CD4-positive, alpha-beta T cell treated with Interleukin-17A for 1 hour (primary cell): Measurements from ENCODE around the gene C7.
"Not testable (repeated sequence)": the region's sequence is repeated elsewhere in the genome, so short reads cannot be mapped to it uniquely, and the experiment has no call there.

Experiments used
- DNase-seq: peaks from one replicate; pipeline ENCODE4 v3.0.0-alpha.2; 2020

Gene C7

DNA sequence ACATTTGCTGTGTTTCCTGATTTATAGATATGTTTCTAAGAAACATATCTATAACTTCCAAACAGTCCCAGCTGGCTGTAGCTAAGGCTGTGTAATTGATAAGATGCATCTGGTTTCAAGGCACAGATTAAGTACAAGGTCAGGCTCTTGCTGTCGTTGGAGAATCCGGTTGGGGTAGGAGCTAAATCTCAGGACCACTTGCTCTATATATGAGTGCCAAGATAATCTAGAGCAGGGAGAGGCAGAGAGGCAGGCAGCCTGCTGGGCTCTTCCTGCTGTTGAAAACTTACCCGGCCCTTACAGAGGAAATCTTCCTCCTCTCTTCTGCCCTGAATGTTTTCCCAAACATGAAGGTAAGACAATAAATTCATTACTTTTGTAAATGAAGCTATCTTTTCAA lies at the start of gene C7:
TSS of gene C7 (plus strand) at position 234 of the 400 bp plus-strand sequence. CDS start at position 348, 114 bp downstream.
- DNase-seq: no peak

DNA sequence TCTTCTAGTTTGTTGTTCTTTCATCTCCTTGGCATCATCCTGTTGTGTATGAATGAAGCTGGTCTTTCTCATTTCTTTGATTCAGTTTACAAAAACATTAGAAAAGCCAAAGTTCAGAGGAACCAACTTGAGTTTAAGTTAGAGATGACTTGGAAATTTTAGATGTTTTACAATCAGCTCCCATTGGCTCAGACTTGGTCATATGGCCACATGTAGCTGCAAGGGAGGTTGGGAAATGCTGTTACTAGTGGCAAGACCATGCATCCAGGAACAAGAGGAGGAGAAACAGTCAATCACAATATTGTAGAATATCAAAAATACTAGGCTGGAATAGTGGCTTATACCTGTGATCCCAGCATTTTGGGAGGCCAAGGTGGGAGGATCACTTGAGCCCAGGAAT lies 48.6 kb upstream of the C7 start:
- DNase-seq: no peak

DNA sequence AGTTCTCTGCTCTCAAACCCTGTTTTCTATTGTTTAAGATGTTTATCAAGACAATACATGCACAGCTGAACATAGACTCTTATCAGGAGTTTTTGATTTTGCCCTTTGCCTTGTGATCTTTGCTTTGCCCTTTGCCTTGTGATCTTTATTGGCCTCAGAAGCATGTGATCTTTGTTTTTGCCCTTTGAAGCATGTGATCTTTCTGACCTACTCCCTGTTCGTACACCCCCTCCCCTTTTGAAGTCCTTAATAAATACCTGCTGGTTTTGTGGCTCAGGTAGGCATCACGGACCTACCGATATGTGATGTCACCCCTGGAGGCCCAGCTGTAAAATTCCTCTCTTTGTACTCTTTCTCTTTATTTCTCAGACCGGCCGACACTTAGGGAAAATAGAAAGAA lies 44.3 kb upstream of the C7 start:
- not testable (repeated sequence) for DNase-seq

DNA sequence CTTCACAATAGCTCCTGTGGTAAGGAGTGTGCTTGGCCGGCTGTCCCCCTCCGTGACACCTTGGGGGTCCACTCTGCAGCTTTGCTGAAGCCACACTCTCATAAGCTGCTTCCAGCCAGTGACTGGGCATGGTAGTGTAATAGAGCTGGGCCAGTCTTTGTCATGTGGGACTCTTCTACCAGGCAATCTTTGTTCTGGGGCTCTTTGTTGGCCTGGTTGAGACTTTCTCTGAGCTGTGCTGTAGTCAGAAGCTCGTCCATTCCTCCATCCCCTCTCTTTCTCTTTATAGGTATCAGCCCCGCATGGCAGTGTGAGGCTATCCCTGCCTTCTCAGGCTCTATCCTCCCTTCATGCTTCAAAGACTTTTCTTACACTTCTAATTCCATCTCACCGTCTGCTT lies 42.5 kb upstream of the C7 start:
- no peak for DNase-seq

DNA sequence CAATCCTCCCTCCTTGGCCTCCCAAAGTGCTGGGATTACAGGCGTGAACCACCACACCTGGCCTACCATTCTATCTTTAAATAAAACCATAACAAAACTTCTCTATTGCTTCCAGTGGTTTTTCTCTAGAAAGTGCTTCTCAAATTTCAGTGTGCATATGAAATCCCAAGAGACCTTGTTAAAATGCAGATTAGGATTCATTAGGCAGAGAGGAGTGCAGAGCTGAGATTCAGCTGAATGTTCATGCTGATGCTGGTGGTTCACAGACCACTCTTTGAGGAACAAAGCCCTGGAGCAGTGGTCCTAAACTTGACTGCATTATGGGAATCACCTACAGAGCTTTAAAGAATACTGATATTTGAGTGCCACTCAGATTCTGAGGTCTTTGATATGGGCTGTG lies 39.9 kb upstream of the C7 start:
- DNase-seq: no peak

DNA sequence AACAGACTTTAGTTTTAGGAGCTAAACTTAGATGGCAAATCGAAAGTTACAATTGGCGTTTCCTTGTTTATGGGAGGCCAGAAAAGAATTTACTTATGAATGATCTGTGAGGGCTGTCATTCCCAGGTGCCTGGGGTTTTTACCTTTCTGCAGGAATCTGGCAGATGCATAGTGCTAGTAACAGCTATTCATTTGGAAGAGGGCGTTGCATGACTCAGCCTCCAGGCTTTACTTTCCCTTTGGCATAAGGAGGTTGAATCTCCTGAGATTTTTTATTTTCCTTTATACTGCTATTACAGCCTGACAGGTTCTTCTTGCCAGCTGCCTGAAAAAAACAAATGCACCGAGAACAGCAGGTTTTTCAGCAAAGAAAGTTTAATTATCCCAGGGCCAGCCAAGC lies 38.1 kb upstream of the C7 start:
- DNase-seq: no peak

DNA sequence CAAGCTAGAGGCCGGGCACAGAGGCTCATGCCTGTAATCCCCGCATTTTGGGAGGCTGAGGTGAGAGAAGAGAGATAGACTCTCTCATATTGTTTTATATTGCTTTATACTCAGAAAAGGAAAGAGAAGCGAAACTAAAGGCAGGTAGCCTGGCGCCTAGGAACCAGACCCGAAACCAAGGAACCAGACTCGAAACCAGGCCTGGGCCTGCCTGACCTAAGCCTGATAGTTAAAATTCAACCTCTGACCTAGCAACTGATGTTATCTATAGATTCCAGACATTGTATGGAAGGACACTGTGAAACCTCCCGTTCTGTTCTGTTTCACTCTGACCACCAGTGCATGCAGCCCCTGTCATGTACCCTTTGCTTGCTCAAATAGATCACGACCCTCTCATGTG lies 37.0 kb upstream of the C7 start:
- DNase-seq: not testable (repeated sequence)

DNA sequence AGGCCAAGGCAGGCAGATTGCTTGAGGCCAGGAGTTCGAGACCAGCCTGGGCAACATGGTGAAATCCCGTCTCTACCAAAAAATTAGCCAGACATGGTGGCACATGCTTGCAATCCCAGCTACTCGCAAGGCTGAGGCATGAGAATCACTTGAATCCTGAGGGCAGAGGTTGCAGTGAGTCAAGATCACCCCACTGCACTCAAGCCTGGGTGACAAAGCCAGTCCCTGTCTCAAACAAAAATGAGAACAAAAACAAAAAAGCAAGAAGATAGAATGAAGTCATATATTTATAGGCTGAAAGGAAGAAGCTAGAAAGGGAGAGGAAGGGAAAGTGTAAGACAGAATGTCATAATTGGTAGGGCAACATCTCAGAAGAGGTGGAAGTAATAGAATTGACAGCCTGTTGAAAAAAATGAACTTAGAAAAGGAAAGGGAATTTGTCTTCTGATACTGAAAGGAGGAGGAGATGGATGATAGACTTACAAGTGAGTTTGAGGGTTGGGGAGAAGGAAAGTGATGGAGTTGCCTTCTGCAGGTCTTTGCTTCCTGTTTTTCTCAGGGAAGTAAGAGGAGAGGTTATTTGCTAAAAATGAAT lies 35.9 kb upstream of the C7 start:
- DNase-seq: no peak

DNA sequence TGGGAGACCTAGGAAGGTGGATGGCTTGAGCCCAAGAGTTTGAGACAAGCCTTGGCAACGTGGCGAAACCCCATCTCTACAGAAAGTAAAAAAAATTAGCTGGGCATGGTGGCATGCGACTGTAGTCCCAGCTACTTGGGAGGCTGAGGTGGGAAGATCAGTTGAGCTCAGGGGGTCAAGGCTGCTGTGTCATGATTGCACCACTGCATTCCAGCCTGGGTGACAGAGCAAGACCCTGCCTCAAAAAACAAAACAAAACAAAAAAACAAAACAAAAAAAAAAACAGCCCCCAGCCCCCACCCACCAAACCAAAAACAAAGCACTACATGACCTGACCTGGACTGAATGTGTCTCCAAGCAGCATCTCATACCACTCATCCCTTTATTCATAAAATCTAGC lies 33.3 kb upstream of the C7 start:
- DNase-seq: no peak

DNA sequence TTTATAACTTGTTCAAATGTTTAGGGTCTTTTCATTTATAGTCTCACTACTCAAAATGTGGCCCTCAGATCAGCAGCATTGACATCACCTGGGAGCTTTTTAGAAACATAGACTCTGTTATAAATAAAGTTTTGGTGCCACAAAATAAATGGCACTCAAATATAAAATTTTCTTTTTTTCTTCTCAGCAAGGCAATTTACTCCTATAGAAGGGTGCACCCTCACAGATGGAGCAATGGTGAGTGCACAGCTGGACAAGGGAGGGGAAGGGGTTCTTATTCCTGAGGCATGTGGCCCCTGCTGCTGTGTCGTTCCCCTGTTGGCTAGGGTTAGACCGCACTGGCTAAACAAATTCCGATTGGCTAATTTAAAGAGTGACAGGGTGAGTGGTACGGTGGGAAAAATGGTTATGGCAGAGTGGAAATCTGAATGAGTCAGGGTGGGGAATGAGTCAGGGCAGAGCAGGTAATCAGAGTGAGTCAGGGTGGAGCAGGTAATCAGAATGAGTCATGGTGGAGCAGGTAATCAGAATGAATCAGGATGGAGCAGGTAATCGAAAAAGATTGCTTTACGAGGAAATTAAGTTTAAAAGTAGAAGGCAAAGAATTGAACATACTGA lies 31.8 kb upstream of the C7 start:
- no peak for DNase-seq

DNA sequence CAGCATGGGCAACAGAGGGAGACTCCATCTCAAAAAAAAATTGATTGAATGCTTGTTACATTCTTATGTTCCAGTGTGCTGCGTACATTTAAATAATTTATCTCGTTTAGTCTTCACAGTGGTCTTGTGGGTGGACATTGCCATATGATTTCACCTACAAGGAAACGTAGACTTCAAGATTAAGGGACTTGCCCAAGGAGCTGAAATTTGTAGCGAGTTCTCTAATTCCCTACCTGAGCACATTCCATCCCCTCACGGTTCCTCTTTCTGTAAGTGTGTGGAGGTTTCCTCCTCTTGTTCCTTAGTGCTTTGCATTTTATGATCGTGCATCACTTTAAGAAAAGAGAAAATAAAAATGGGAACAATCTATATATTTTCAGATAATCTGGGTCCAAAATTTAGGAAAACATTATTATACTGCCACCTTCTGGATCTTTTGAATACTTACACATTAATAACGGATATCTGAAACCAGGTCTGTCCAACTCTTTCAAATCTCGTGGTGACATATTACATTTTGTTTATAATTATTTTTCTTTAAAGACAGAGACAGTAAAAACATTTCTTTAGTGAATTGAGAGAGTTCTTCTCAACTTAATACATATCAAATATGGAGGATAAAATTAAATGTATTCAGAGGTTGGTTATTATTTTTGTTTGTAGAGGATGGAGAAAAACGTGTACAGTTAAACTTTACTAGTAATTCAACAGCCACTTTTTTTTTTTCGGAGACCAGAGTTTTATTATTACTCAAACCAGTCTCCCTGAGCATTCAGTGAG lies 29.9 kb upstream of the C7 start:
- DNase-seq: peak; percentile 39

DNA sequence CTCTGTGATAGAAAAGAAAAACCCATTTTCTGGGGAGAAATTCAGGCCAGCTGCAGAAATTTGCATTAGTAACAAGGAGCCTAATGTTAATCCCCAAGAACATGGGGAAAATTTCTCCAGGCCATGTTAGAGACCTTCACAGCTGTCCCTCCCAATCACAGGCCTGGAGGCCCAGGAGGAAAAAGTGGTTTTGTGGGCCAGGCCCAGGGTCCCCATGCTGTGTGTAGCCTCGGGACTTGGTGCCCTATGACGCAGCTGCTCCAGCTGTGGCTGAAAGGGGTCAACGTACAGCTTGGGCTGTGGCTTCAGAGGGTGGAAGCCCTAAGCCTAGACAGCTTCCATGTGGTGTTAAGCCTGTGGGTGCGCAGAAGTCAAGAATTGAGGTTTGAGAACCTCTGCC lies 27.0 kb upstream of the C7 start:
- DNase-seq: no peak

DNA sequence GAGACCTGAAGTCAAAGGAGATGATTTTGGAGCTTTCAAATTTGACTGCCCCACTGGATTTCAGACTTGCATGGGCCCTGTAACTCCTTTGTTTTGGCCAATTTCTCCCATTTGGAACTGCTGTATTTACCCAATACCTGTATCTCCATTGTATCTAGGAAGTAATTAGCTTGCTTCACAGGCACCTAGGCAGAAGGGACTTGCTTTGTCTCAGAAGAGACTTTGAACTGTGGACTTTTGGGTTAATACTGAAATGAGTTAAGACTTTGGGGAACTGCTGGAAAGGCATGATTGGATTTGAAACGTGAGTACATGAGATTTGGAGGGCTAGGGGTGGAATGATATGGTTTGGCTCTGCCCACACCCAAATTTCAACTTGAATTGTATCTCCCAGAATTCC lies 26.2 kb upstream of the C7 start:
- DNase-seq: not testable (repeated sequence)

DNA sequence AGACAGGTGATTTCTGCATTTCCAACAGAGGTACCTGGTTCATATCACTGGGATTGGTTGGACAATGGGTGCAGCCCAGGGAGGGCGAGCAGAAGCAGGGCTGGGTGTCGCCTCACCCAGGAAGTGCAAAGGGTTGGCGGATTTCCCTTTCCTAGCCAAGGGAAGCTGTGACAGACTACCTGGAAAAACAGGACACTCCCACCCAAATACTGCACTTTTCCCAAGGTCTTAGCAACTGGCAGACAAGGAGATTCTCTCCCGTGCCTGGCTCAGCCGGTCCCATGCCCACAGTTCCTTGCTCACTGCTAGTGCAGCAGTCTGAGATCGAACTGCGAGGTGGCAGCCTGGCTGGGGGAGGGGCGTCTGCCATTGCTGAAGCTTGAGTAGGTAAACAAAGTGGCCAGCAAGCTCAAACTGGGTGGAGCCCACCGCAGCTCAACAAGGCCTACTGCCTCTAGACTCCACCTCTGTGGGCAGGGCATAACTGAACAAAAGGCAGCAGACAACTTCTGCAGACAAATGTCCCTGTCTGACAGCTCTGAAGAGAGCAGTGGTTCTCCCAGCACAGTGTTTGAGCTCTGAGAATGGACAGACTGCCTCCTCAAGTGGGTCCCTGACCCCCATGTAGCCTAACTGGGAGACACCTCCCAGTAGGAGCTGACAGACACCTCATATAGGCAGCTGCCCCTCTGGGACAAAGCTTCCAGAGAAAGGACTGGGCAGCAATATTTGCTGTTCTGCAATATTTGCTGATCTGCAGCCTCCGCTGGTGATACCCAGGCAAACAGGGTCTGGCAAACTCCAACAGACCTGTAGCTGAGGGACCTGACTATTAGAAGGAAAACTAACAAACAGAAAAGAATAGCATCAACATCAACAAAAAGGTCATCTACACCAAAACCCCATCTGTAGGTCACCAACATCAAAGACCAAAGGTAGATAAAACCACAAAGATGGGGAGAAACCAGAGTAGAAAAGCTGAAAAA lies 13.6 kb upstream of the C7 start:
- DNase-seq: not testable (repeated sequence)

DNA sequence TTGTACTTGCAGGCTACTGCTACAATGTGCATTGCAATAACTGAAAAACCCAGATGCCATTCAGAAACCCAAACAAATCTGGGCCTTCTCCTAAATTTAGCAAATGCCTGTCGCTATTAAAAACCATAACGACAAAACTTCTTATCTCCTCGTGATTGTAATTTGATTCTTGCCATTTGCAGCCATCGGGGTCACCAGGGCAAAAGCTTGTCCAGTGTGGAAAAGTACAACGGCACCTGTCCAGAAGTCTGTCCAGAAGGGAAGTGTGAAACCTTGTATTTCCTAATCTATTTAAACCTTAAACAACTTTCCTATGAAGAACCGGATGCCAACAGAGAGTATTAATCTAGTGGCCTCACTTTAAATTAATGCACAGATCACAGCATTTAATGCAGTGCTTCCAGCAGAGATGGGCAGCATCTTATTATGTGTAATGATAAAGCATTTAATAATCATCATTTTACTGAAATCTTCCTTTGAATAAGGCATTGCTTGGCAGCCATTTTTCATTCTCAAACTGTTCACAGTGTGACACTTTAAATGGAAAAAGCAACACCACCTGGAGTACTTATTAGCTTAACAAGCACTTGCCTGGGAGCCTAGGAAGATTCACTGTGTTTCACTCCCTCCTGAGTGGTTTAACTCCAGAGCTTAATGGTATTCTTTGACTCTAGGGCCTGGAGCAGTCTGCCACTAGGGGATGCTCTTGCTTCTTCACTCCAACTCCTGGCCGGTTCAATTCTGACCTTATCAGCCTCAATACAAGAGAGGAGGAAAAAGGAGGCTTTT lies 4.9 kb upstream of the C7 start:
- peak; percentile 30 for DNase-seq

DNA sequence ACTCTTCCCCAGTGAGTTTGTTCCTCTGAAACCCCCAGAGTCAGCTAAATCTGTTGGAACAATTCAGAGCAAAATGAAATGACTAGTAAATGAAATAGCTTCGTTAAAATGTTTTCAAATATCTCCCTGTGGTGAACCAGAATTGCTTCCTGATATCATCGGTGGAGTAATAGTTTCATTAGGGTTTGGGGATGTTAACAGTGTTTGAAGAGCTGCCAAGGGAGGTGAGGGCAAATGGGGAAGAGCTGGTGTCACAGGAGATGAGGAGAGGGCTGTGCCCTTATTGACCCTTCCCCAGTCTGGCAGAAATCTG lies 4.3 kb upstream of the C7 start:
- DNase-seq: no peak

DNA sequence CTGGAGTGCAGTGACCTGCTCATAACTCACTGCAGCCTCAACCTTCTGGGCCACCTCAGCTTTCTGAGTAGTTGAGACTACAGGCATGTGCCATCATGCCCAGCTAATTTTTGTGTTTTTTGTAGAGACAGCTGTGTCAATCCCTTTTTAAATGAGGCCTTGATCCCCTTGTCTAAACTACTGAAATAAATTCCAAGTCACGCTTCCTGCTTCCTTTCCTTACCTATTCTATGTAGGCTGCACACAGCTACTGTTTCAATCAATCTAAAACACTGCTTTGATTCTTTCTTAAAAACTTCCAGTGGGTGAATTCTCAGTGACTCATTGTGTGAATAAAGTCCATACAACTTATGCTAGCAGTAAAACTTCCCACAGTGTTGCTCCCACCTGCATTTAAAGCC lies 2.9 kb upstream of the C7 start:
- no peak for DNase-seq

DNA sequence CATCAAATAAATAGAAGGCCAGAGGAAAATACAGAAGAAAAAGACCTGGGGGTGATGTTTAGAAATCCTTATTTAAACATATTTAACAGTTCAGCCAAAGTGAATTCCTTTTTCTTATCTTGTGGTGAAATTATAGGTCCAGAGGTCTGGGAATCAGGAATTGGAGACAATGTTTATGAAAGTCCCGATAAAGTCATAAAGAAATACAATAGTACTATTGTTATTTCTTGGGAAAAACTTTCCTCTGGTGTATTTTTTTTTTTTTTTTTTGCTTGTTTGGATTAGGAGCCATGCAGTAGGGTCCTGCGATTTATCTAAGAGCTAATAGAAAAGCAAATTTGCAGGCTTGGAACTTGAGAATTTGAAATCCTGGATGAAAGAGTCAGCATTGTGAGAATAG lies 426 bp downstream of the C7 start:
- no peak for DNase-seq

DNA sequence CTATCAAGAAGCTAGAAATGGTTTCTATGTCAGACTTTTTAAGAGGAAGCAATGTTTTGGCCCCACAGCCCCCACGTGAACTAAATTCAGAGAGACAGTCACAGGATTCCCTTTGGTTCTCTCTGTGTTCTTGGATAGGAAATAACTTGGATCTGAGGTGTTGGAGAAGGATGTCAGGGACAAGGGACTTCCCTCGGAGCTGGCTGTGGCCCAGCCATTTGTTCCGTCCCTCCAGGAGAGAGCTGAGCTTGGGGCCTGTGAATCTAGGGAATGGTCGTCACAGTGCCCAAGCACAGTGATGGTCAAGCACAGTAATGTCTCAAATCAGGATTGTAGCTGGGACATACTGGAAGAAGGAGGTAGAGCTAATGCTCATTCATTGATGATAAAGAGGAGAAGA lies 2.0 kb downstream of the C7 start:
- DNase-seq: no peak

DNA sequence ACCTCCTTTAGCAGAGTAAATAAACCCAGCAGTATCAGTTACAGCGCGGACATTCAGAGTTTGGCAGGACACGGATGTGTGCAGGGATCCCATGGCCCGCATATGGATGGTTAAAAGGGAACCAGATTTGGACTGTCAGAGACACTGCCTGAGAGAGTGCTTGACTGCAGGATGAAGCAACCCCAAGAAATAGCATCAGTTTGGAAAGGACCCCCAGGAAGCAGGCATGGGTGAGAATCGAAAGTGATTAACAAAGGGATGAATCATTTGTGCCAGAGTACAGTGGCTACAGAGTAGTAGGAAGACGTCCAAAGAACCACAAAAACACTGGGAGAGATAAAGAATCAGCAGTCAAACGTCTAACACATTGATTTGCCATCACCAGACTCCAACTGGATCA lies 5.5 kb downstream of the C7 start:
- DNase-seq: no peak

DNA sequence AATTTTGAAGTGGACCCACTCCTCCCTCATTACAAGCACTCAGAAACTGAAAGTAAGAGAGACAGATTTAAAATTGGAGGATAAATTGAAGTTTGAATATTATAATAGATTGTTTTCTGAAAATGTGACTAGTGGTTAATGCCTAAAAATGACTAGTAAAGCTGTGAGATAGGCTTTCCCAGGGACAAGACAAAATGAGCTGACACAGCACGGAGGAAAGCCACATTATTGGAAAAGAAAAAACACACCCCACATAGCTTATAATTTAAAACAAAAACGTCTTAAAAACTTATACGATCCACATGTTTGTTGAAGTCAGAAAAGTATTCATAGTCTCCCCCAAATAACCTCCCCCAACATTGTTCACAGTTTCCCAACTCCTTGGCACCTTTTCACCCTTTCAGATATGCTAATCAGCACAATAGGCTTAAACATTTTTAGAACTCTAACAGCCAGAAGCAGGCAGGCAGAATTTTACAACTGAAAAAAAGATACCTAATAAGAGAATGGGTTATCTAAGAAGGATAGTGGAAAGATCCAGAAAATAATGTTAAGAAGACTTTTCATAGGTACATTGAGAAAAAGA lies 6.1 kb downstream of the C7 start:
- no peak for DNase-seq

DNA sequence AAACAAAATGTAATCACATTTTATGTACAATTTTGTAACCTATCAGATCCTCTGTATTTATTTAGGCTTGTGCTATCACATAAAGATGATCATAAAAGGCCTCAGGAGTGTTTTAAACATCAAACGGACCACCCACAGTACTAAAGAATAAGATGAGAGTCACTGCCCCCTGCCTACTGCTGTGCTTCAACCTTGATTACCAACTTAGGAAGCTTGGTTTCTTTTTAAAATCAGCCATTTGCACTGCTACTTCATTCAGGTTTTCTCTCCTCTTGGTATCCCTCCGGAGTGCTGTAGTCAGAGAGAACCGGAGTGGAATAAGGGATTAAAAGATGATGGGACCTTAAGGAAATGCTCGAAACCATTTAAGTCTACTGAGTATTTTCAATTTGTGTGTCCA lies 6.9 kb downstream of the C7 start:
- DNase-seq: no peak
